BLaER1 treated with 17β-estradiol and CSF1 and Interleukin-3, amounts not matched to agents 10 nM and 100 nM (cell line): ENCODE measurements around the gene EFNA1.

ENCODE experiments used
- H3K27ac ChIP-seq, 11 experiments: shearing (Covaris generic); formaldehyde crosslinking; 2 replicates each; pipeline ENCODE4 v1.8.1; 2022
- H3K27me3 ChIP-seq, 11 experiments: shearing (Covaris generic); formaldehyde crosslinking; 2 replicates each; pipeline ENCODE4 v1.8.1; 2022
- H3K36me3 ChIP-seq, 11 experiments: shearing (Covaris generic); formaldehyde crosslinking; 2 replicates each; pipeline ENCODE4 v1.8.1; 2022
- H3K4me1 ChIP-seq, 10 experiments: shearing (Covaris generic); formaldehyde crosslinking; 2 replicates each; pipeline ENCODE4 v1.8.1; 2022
- H3K4me2 ChIP-seq, 11 experiments: shearing (Covaris generic); formaldehyde crosslinking; 2 replicates each; pipeline ENCODE4 v1.8.1; 2022
- H3K4me3 ChIP-seq, 10 experiments: shearing (Covaris generic); formaldehyde crosslinking; 2 replicates each; pipeline ENCODE4 v1.8.1; 2022
- H3K9ac ChIP-seq, 11 experiments: shearing (Covaris generic); formaldehyde crosslinking; 2 replicates each; pipeline ENCODE4 v1.8.1; 2022
- H3K9me3 ChIP-seq, 11 experiments: shearing (Covaris generic); formaldehyde crosslinking; replicated peaks in 1 of 11; 2 replicates each; pipeline ENCODE4 v1.8.1; 2022
- H4K20me1 ChIP-seq, 11 experiments: shearing (Covaris generic); formaldehyde crosslinking; 2 replicates each; pipeline ENCODE4 v1.8.1; 2022
- Cebpa-rat ChIP-seq, 11 experiments: shearing (Covaris generic); IDR thresholded peaks; 2 replicates each; pipeline ENCODE4 v1.8.1; 2022

The EFNA1 gene, protein sequence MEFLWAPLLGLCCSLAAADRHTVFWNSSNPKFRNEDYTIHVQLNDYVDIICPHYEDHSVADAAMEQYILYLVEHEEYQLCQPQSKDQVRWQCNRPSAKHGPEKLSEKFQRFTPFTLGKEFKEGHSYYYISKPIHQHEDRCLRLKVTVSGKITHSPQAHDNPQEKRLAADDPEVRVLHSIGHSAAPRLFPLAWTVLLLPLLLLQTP

DNA sequence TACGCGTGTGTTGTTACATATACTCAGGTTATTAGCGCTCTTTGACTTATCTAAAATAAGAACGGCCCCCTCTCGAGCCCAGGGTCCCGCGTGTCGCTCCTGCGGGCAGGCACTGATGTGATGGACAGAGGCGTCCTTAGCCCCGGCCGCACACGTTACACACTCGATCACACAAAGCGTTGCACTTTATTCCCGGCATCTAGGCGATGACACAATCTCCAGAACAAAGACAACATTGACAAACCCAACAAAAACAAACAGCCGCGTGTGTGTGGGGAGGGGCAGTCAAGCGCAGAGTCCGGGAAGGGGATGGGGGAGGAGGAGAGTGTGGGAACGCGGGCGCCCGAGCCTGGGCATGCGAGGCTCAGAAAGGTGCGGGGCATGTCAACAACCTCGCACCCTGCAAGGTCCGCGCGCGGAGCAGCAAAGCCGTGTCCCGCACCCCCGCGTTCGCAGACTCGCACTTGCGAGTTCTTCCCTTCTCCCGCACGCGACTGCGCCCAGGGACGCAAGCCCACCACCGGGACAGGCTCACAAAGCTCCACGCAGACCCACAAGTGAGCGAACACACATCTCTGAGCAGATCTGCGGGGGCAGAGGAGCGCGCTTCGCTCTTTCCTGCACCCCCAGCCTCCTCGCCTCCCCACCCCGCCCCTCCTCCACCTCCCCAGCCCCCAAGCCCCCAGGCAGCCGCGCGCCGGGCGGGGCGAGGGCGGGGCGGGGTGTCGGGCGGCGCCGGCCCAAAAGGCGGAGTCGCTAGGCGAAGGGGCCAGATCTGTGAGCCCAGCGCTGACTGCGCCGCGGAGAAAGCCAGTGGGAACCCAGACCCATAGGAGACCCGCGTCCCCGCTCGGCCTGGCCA, at the start of gene EFNA1:
Gene EFNA1 (plus strand): TSS at position 772 of the 862 bp plus-strand sequence. CDS start 102 bp downstream, outside the sequence.
- Histone ChIP-seq H3K4me2 (peak within 1 kb of the TSS; percentile 87 to 100 (median 99)), H3K9ac (peak within 1 kb of the TSS; percentile 64 to 87 (median 75); a peak in 21 of 22 replicates), H3K27me3 (peaks cover 25 to 50% (median 36%) of the 10 kb centered on the region in 11 experiments), H3K4me3 (peak within 1 kb of the TSS; percentile 48 to 79 (median 70)), H3K9me3 (no peaks in the 10 kb centered on the region), H4K20me1 (peaks cover 0 to 3% (median 0%) of the 10 kb centered on the region in 11 experiments; a peak in 2 of 22 replicates), H3K27ac (peak within 1 kb of the TSS in 9 of 11 experiments; percentile 31 to 73 (median 58); a peak in 17 of 22 replicates), H3K36me3 (peaks cover 0 to 12% (median 10%) of the 10 kb centered on the region in 11 experiments; a peak in 14 of 22 replicates), H3K4me1 (peaks cover 39 to 58% (median 53%) of the 10 kb centered on the region in 10 experiments)
- no peak for TF ChIP-seq Cebpa-rat (IDR thresholded peaks at IDR 0.05)

DNA sequence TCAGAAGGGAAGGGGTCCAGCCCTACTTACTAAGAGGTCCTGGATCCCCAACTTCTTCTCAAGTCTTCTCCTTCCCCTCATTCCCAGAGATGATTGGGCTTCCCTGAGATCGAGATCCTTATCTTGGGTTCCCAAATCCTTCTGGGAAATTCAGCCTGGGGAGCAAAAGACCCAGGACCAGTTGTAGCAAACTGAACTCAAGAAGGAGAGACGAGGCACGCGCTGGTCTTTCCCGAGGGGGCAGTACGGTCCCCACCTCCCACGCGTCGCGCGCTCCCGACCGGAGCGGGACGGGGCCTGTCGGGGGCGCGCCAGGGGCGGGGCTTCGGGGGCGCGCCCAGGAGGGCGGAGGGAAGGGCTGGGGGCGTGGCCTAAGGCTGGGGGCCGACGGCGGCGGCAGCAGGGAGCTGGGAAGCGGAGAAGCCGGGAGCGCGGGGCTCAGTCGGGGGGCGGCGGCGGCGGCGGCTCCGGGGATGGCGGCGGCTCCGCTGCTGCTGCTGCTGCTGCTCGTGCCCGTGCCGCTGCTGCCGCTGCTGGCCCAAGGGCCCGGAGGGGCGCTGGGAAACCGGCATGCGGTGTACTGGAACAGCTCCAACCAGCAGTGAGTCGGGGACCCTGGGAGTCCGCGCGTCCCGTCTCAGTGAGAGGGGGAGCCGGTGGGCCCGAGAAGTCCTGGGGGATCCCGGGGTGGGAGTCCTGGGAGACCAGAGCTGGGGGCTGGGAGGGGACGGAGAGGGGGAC, 49.0 kb upstream of the EFNA1 start, which contains the start of gene EFNA3:
Gene EFNA3 (plus strand): TSS at position 369 of the 741 bp plus-strand sequence. CDS start 105 bp downstream, at position 474.
- Histone ChIP-seq H4K20me1 (peaks cover 33 to 59% (median 44%) of the 10 kb centered on the region in 11 experiments; a peak in 20 of 22 replicates), H3K4me3 (peak within 1 kb of the TSS; percentile 49 to 67 (median 58)), H3K9ac (peak within 1 kb of the TSS; percentile 33 to 76 (median 63)), H3K36me3 (no peaks in the 10 kb centered on the region), H3K27ac (peak within 1 kb of the TSS in 6 of 11 experiments; percentile 9 to 86 (median 31); a peak in 7 of 22 replicates), H3K27me3 (peaks cover 49 to 55% (median 50%) of the 10 kb centered on the region in 11 experiments), H3K4me2 (peak within 1 kb of the TSS; percentile 94 to 100 (median 98)), H3K9me3 (no peaks in the 10 kb centered on the region), H3K4me1 (peaks cover 97 to 100% (median 100%) of the 10 kb centered on the region in 10 experiments)
- no peak for TF ChIP-seq Cebpa-rat (IDR thresholded peaks at IDR 0.05)

DNA sequence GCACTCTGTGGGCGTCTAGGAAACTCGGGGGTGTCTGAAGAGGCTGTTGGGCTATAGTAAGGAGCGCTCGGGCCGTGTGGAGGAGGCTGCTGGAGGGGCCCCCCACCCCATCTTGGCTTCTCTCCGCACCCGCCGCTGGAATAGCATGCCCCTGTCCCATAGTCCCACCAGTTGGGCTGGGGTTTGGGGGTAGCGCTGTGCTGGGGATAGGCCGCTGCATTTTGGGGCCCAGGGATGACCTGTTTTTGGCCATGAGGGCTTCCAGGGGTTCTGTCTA, 48.5 kb upstream of the EFNA1 start:
- peaks cover 53 to 59% (median 55%) of the 10 kb centered on the region in 11 experiments for H3K27me3 ChIP-seq
- peak overlapping the region; percentile 49 to 67 (median 58) for H3K4me3 ChIP-seq
- H3K4me1 ChIP-seq = peaks cover 97 to 100% (median 100%) of the 10 kb centered on the region in 10 experiments
- H3K9ac ChIP-seq = peak overlapping the region; percentile 33 to 76 (median 63); a peak in 21 of 22 replicates
- H3K4me2 ChIP-seq = peak overlapping the region; percentile 94 to 100 (median 98)
- H3K27ac ChIP-seq = peak overlapping the region in 1 of 11 experiments; percentile 15; a peak in 1 of 22 replicates
- TF ChIP-seq Cebpa-rat (IDR thresholded peaks at IDR 0.05) = no peak
- no peaks in the 10 kb centered on the region for H3K9me3 ChIP-seq
- no peaks in the 10 kb centered on the region for H3K36me3 ChIP-seq
- H4K20me1 ChIP-seq = peaks cover 33 to 64% (median 50%) of the 10 kb centered on the region in 11 experiments; a peak in 20 of 22 replicates

DNA sequence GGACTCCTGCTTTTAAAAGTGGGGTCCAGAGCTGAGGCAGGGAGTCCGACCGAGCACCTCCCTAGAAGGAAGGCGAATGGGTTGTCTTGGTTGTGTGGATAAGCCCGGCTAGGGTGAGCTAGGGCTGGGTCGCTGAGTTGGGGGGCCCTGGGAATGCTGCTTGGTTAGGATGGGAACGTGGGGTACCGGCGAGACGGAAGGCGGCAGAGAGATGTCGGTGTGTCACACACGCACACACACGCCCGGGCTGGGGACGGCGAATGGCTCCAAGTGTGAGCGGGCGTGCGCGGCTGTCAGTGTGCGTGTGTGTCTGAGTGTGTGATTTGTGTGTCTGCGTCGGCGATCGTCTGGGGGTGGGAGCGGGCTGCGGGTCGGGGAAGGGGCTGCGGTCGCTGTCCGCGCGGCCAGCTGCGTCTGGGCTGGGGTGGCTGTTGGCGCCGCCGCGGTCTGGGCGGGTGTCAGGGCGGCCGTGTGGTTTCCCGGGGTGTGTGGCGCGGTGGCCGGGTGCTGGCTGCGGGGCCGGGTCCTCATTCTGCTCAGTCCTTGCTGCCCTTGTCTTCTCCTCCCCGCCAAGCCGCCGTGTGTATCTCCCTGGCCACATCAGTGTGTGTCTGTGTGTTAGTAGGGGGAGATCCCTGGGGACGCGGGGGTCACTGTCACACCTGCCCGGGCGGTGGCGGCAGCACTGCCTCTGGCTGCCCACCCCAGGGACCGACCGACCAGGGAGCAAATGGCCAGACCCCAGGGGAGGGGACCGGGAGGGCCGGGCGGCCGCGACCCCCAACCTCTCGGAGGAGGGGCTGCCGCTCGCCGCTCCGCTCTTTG, 48.0 kb upstream of the EFNA1 start:
- Histone ChIP-seq H3K4me2 (peak overlapping the region; percentile 94 to 100 (median 98)), H4K20me1 (peaks cover 33 to 68% (median 51%) of the 10 kb centered on the region in 11 experiments; a peak in 20 of 22 replicates), H3K4me3 (peak overlapping the region; percentile 49 to 67 (median 58)), H3K36me3 (no peaks in the 10 kb centered on the region), H3K9me3 (no peaks in the 10 kb centered on the region), H3K27ac (0 out of 22 replicates have a peak overlapping the region, but pooled peaks of 1 of the 11 experiments have one; percentile 15), H3K27me3 (peaks cover 53 to 60% (median 56%) of the 10 kb centered on the region in 11 experiments), H3K4me1 (peaks cover 95 to 99% (median 99%) of the 10 kb centered on the region in 10 experiments), H3K9ac (peak overlapping the region; percentile 33 to 76 (median 63); a peak in 19 of 22 replicates)
- no peak for TF ChIP-seq Cebpa-rat (IDR thresholded peaks at IDR 0.05)

DNA sequence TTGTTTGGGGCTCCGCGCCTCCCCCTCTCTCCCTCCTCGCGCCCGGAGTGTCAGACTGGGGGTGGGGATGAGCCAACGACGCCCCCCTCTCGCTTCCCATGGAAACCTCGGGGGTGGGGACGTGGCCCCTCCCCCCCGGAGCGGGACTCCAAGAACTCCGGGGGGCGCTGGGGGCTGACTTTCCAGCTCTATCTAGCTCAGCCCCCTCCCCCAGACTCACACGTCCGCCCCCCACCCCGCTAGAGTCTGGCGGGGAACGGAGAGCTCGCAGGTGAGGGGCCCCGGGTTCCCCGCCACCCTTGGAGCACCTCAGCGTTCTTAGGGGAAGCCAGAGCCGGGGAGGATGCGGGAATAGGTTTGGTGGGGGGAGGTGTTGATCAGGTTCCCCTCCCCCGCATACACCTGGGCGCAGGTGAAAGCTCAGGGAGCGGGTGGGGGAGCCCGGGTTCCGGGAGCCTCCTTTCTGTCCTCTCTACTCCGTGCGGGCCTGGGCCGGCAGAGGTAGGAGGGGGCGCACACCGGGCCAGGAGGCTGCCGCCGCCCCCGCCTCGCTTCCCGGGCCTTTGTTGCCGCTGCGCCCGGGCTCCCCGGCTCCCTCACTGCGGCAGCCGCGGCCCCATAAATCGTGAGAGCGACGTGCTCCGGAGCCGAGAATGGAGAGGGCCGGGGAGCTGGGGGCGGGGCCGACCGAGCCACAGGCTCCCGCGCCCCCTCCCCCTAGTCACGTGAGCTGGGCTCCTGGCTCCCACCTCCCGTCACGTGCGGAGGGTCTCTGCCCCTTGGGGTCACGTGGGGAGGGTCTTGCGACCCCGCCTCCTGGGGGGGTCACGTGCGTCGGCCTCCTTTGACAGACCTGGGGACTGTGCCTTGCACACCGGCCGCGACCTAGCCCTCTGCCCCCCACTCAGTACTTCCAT, 47.1 kb upstream of the EFNA1 start:
- no peaks in the 10 kb centered on the region for H3K9me3 ChIP-seq
- peak overlapping the region; percentile 94 to 100 (median 98) for H3K4me2 ChIP-seq
- peak overlapping the region; percentile 49 to 67 (median 58) for H3K4me3 ChIP-seq
- H3K27ac ChIP-seq = 0 out of 22 replicates have a peak overlapping the region, but pooled peaks of 1 of the 11 experiments have one; percentile 5
- H3K4me1 ChIP-seq = peaks cover 88 to 93% (median 93%) of the 10 kb centered on the region in 10 experiments
- H3K9ac ChIP-seq = peak overlapping the region; percentile 27 to 76 (median 63); a peak in 20 of 22 replicates
- no peaks in the 10 kb centered on the region for H3K36me3 ChIP-seq
- no peak for TF ChIP-seq Cebpa-rat (IDR thresholded peaks at IDR 0.05)
- peaks cover 33 to 68% (median 51%) of the 10 kb centered on the region in 11 experiments; a peak in 20 of 22 replicates for H4K20me1 ChIP-seq
- peaks cover 53 to 60% (median 56%) of the 10 kb centered on the region in 11 experiments for H3K27me3 ChIP-seq

DNA sequence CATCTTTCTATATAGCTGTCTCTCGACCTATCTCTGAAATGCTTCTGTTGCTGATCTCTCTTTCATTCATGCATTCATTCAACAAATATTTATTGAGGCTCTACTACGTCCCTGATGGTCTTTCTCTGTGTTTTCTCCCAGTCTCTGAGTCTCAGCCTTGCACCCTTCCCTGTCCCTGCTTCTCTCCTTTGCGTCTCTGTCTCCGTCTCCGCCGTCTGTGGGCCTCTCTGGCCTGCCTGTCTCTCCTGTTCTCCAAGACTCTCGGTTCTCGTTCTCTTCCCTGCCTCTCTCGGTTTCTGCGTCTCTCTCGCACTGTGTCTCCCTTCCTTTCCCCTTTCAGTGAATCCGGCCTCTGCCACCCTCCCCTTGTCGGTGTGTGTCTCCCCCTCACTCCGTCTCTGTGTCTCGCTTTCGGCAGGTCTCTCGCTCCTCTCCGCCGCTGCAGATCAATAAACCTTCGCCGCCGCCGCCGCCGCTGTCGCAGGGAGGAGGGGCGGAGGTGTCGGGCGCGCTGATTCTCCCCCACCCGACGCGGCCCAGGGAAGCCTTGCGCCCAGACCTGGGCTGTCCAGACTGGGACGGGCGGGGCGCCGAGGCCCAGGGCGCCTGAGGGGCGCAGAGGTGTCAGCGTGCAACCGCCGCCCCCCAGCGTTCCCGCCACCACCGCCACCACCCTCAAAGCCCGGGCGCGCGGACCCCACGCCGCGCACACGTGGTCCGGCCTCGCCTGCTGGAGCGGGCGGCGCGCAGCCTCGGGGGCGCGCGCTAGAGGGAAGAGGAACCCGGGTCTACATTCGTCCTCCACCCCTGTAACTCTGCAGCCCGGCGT, 46.0 kb upstream of the EFNA1 start:
- Histone ChIP-seq H3K9me3 (no peaks in the 10 kb centered on the region), H3K4me3 (peak overlapping the region; percentile 49 to 67 (median 57)), H3K4me1 (peaks cover 87 to 93% (median 92%) of the 10 kb centered on the region in 10 experiments), H4K20me1 (peaks cover 33 to 68% (median 51%) of the 10 kb centered on the region in 11 experiments; a peak in 20 of 22 replicates), H3K27me3 (peaks cover 53 to 60% (median 56%) of the 10 kb centered on the region in 11 experiments), H3K36me3 (no peaks in the 10 kb centered on the region), H3K4me2 (peak overlapping the region; percentile 94 to 100 (median 98)), H3K27ac (no peak overlapping the region), H3K9ac (peak overlapping the region in 8 of 11 experiments; percentile 20 to 76 (median 52); a peak in 13 of 22 replicates)
- no peak for TF ChIP-seq Cebpa-rat (IDR thresholded peaks at IDR 0.05)
